Parathyroid adenoma (tissue), 2 donors: Measurements from ENCODE around the gene SGMS1.

Experiments
- H2AFZ ChIP-seq: fragments of 300-600 bp; sonication (generic); one replicate; pipeline ENCODE4 v1.7.0; 2017; ENCODE audit warnings: antibody characterized with exemption, mild to moderate bottlenecking
- H3K27ac ChIP-seq: fragments of 300-600 bp; sonication (generic); one replicate; pipeline ENCODE4 v1.7.0; 2017
- H3K27me3 ChIP-seq: fragments of 300-600 bp; sonication (generic); one replicate; pipeline ENCODE4 v1.7.0; 2017; ENCODE audit warnings: low read length; ENCODE audit not compliant: control insufficient read depth, insufficient read depth
- H3K36me3 ChIP-seq: fragments of 300-600 bp; sonication (generic); one replicate; pipeline ENCODE4 v1.7.0; 2017; ENCODE audit warnings: low read length; ENCODE audit not compliant: control insufficient read depth, insufficient read depth
- H3K4me1 ChIP-seq: fragments of 300-600 bp; sonication (generic); one replicate; pipeline ENCODE4 v1.7.0; 2017; ENCODE audit warnings: control low read depth
- H3K4me2 ChIP-seq: fragments of 300-600 bp; sonication (generic); one replicate; pipeline ENCODE4 v1.7.0; 2017; ENCODE audit warnings: low read length
- H3K4me3 ChIP-seq: fragments of 300-600 bp; sonication (generic); one replicate; pipeline ENCODE4 v1.7.0; 2017; ENCODE audit warnings: low read depth, low read length
- H3K79me2 ChIP-seq: fragments of 300-600 bp; sonication (generic); one replicate; pipeline ENCODE4 v1.7.0; 2017; ENCODE audit warnings: control low read depth
- H3K9ac ChIP-seq: fragments of 300-600 bp; sonication (generic); one replicate; pipeline ENCODE4 v1.7.0; 2017; ENCODE audit warnings: mild to moderate bottlenecking
- H3K9me3 ChIP-seq: fragments of 300-600 bp; sonication (generic); one replicate; pipeline ENCODE4 v1.7.0; 2017; ENCODE audit warnings: low read length; ENCODE audit not compliant: control insufficient read depth
- CTCF ChIP-seq: fragments of 300-600 bp; sonication (generic); IDR thresholded peaks from one replicate; pipeline ENCODE4 v1.7.0; 2017; ENCODE audit warnings: antibody characterized with exemption, mild to moderate bottlenecking
- donor health status: primary hyperparathyroidism.

The SGMS1 gene

GRCh38 chr10:50393784-50394467 is 229.8 kb downstream of the SGMS1 start:
- no peak for TF ChIP-seq CTCF
- Histone ChIP-seq H3K79me2 (peaks cover 16% of the 10 kb centered on the region), H3K4me2 (no peak overlapping the region), H3K27ac (no peak overlapping the region), H3K9ac (no peak overlapping the region), H3K9me3 (no peaks in the 10 kb centered on the region), H3K4me1 (no peaks in the 10 kb centered on the region), H2AFZ (no peak overlapping the region), H3K36me3 (no peaks in the 10 kb centered on the region), H3K4me3 (no peak overlapping the region), H3K27me3 (no peaks in the 10 kb centered on the region)

GRCh38 chr10:50392966-50393718 is 230.6 kb downstream of the SGMS1 start:
- H3K4me1 ChIP-seq: no peaks in the 10 kb centered on the region

GRCh38 chr10:50392426-50392825 is 231.3 kb downstream of the SGMS1 start:
- H3K9ac ChIP-seq: no peak overlapping the region
- H3K79me2 ChIP-seq: peaks cover 12% of the 10 kb centered on the region
- H3K4me3 ChIP-seq: no peak overlapping the region
- H3K36me3 ChIP-seq: no peaks in the 10 kb centered on the region
- no peak overlapping the region for H2AFZ ChIP-seq
- no peaks in the 10 kb centered on the region for H3K9me3 ChIP-seq
- H3K27me3 ChIP-seq: no peaks in the 10 kb centered on the region
- no peak for TF ChIP-seq CTCF
- H3K4me1 ChIP-seq: no peaks in the 10 kb centered on the region
- H3K27ac ChIP-seq: no peak overlapping the region
- no peak overlapping the region for H3K4me2 ChIP-seq

More at GRCh38 chr10:50392966-50393718, 230.6 kb downstream of the SGMS1 start:
- Histone ChIP-seq H3K79me2 (peaks cover 16% of the 10 kb centered on the region), H3K27ac (no peak overlapping the region), H3K27me3 (no peaks in the 10 kb centered on the region), H3K9ac (no peak overlapping the region), H3K36me3 (no peaks in the 10 kb centered on the region), H3K4me2 (no peak overlapping the region), H3K9me3 (no peaks in the 10 kb centered on the region), H2AFZ (no peak overlapping the region), H3K4me3 (no peak overlapping the region)
- no peak for TF ChIP-seq CTCF

- TF ChIP-seq CTCF: no peak
These were observed 233.5 kb downstream of the SGMS1 start for GRCh38 chr10:50390302-50390701.

More at GRCh38 chr10:50390302-50390701, 233.5 kb downstream of the SGMS1 start:
- Histone ChIP-seq H3K4me2 (no peak overlapping the region), H3K79me2 (peaks cover 8% of the 10 kb centered on the region), H3K9ac (no peak overlapping the region), H3K27ac (no peak overlapping the region), H3K9me3 (no peaks in the 10 kb centered on the region), H3K36me3 (no peaks in the 10 kb centered on the region), H3K27me3 (no peaks in the 10 kb centered on the region), H3K4me3 (no peak overlapping the region), H3K4me1 (peaks cover 13% of the 10 kb centered on the region), H2AFZ (no peak overlapping the region)
